H54 (cell line): Measurements from ENCODE around the gene CPXM1.
"Not testable (repeated sequence)": the region's sequence is repeated elsewhere in the genome, so short reads cannot be mapped to it uniquely, and the experiment has no call there.

Experiments used
- DNase-seq: peaks from one replicate; pipeline ENCODE4 v3.0.0; 2011; ENCODE audit warnings: low spot score, mixed read lengths; ENCODE audit not compliant: insufficient read length
- FAIRE-seq: peaks from 3 replicates; lab custom pipeline; 2011; peaks lifted over from hg19 to GRCh38; lab: Jason Lieb, UNC
- POLR2A ChIP-seq: IDR thresholded peaks from 2 replicates; pipeline ENCODE4 v1.6.1; 2011; ENCODE audit warnings: low read depth, mild to moderate bottlenecking, low read length

The CPXM1 gene

DNA sequence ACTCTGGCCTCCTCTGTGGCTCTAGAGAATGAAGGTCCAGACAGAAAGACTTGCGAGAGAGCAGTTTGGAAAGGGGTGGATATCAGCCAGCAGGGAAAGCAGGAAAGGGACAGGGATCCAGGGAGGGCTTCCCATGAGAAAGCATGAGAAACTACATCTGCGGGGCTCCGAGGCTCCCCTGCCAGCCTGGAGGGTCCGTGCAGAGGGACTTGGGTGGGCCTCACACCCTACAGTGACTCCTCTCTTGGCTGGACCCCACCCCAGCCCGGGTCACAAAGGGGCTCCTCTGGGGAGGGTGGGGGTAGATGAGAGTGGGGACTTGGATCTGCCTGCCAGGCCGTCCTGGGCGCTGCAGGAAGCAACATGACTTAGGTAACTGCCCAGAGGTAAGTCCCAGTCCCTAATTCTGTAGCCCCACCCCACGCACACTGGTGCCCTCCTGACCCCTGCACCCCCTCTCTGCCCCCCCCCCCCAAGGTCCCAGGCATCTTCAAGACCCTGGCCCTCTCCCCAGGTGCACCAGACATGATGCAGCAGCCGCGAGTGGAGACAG is 15.7 kb upstream of the CPXM1 start, which contains the start of gene TMEM239:
Gene TMEM239, plus strand, starts transcription at position 335 of the 553 bp plus-strand sequence. Its CDS starts 191 bp downstream, at position 526.
- FAIRE-seq, result no peak
- no peak for DNase-seq
- TF ChIP-seq POLR2A, result no peak

DNA sequence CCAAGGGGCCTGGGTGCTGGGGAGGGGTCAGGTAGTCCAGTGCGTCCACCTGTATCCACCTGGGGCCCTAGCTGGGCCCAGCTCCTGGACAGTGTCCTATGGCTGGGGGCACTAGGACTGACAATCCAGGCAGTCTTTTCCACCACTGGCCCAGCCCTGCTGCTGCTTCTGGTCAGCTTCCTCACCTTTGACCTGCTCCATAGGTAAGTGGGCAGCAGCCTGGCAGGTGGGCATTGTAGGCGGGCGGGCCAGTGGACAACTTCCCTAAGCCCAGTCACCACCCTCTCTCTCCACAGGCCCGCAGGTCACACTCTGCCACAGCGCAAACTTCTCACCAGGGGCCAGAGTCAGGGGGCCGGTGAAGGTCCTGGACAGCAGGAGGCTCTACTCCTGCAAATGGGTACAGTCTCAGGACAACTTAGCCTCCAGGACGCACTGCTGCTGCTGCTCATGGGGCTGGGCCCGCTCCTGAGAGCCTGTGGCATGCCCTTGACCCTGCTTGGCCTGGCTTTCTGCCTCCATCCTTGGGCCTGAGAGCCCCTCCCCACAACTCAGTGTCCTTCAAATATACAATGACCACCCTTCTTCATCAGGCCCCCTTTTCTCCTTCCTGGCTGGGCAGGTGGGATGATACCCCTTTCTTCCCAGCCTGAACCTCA is 14.9 kb upstream of the CPXM1 start:
- TF ChIP-seq POLR2A, result no peak
- no peak for FAIRE-seq
- no peak for DNase-seq

DNA sequence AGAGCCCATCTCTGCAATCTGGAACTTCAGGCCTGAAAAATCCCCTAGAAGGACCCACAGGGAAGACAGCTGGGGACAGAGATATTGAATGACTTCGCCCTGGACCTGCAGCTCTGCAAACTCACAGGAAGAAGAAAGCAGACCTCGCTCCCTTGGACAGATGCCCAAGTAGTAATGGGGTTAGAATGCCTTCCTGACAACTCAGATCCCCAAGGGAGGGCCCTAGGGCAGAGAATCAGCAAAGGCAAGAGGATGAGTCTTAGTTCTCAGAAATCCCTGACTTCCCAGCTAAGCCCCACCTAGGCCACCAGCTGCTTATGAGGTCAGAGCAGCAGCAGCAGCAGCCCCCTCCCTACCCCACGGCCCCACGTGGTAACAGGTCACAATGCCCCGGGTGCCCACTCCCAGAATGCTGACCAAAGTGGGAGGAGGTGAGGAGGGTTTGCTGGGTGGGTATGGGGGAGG is 14.2 kb upstream of the CPXM1 start, which contains the start of gene C20orf141:
Gene C20orf141, plus strand, starts transcription at position 401 of the 465 bp plus-strand sequence. CDS start 198 bp downstream, outside the sequence.
- FAIRE-seq, result peak; percentile 92
- peak; percentile 98 for DNase-seq
- TF ChIP-seq POLR2A, result no peak

GRCh38 chr20:2814076-2814475 is 13.6 kb upstream of the CPXM1 start:
- DNase-seq (no peak), FAIRE-seq (no peak)
- no peak for TF ChIP-seq POLR2A

DNA sequence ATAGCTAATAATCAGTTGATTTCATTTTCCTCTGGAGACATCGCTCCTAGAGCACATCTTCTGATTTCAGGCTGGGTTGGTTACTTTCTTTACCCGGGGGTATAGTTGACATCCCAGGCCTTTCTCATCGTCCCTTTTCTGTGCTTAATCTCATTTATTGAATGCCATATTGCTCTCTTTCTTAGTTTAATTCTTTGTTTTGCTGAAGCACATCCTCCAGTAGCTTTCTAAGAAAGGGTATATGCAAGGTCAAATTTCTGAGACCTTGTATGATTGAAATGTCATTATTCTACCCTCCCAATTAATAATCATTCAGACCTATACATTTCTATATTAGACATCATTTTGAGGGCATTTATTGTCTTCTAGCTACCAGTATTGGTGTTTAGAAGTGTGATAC is 11.8 kb upstream of the CPXM1 start:
- no peak for DNase-seq
- FAIRE-seq, result no peak
- no peak for TF ChIP-seq POLR2A

- FAIRE-seq, result no peak
- DNase-seq, result no peak
- TF ChIP-seq POLR2A, result no peak
Observed at GRCh38 chr20:2809690-2810089, 9.3 kb upstream of the CPXM1 start.

DNA sequence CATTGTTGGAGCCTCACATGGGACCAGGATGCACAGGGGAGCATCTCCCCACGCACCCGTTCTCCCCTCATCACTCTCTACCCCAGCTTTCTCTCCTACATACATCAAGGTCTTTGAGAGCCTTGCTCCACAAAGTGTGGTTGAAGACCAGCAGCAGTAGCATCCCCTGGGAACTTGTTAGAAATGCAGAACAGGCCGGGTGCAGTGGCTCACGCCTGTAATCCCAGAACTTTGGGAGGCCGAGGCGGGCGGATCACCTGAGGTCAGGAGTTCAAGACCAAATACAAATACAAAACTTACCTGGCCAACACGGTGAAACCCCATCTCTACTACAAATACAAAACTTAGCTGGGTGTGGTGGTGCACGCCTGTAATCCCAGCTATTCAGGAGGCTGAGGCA is 7.5 kb upstream of the CPXM1 start:
- not testable (repeated sequence) for DNase-seq, FAIRE-seq

GRCh38 chr20:2807019-2807418 is 6.6 kb upstream of the CPXM1 start:
- no peak for DNase-seq
- FAIRE-seq, result no peak
- no peak for TF ChIP-seq POLR2A

DNA sequence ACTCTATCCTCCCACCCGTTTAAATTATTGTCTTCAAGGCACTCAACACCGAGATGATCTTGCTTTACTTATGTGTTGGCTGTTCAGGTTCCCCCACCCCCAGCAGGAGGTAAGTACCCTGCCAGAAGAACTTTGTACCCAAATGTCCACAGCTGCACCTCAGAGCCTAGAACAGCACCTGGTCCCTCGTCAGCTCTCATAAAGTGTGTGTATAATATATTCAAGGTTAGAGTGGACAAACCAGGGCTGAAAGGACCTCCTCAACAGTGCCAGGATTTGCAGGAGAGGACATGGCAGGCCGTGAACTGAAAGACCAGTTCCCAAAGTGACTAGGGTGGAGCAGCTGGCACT is 5.9 kb upstream of the CPXM1 start:
- no peak for TF ChIP-seq POLR2A
- FAIRE-seq (no peak), DNase-seq (no peak)

GRCh38 chr20:2805689-2806350 is 5.4 kb upstream of the CPXM1 start:
- FAIRE-seq, result no peak
- no peak for DNase-seq

GRCh38 chr20:2804852-2805688 is 4.6 kb upstream of the CPXM1 start:
- no peak for FAIRE-seq
- DNase-seq, result no peak
- TF ChIP-seq POLR2A, result no peak

More at GRCh38 chr20:2805689-2806350, 5.4 kb upstream of the CPXM1 start:
- TF ChIP-seq POLR2A, result no peak

GRCh38 chr20:2804041-2804828 is 3.8 kb upstream of the CPXM1 start:
- FAIRE-seq, result no peak
- no peak for DNase-seq
- TF ChIP-seq POLR2A, result no peak

DNA sequence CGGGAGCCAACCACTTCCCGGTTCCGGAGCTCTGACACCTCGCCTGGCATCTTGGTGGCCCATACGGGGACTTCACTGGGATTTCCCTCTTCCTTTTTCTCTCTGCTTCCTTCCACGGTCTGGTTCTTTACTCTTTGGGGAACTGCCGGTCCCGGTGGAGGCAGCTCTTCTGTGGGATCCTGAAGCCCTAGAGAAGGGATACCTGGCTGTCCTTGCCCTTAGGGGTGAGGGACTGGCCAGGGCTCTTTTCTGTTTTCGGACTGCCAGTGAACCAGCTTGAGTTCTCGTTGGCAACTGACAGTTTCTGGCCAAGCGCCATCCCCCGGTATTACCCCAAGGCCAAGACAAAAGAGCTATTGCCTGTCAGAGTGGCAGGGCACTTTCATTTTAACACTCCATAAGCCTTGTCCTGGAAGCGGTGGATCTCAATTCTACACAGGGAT is 880 bp upstream of the CPXM1 start:
- DNase-seq (no peak), FAIRE-seq (no peak)
- no peak for TF ChIP-seq POLR2A
